Upper lobe of left lung (tissue), 4 donors: ENCODE measurements around the gene INSM1.

ENCODE experiments used
- POLR2AphosphoS5 ChIP-seq, 2 donors: sonication (generic); formaldehyde crosslinking; IDR thresholded peaks; one replicate each; pipeline ENCODE4 v1.5.1; 2017; ENCODE audit warnings: antibody characterized with exemption in 2 of 2
- TF ChIP-seq, protein P1 (sequence below), 6 experiments: fragments of 450-650 bp in 4 of 6; fragments of 200-600 bp in 2 of 6; sonication (generic) in 2 of 6; IDR thresholded peaks; one replicate each; pipeline ENCODE4 v1.5.1; 2016 to 2019; ENCODE audit warnings: antibody characterized with exemption in 6 of 6

DNA sequence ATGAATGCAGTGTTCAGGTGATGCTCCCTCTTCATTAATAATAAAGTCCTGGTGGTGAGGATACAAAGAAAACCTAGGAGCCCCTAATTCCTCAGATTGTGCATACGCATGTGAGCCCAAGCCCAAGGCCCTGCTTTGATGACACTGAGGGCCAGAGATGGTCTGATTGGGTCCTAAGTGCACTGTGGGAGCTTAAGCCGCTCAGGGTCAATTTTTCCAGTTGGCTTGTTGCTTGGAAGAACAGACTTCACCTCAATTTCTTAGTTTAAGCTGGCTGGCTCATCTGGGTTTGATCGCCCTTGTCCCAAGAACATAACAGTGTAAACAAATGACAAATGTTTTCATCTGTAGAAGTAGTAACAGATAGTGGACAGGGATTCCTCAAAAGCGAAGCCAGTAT is 41.4 kb downstream of the INSM1 start:
- TF ChIP-seq, protein P1, sequence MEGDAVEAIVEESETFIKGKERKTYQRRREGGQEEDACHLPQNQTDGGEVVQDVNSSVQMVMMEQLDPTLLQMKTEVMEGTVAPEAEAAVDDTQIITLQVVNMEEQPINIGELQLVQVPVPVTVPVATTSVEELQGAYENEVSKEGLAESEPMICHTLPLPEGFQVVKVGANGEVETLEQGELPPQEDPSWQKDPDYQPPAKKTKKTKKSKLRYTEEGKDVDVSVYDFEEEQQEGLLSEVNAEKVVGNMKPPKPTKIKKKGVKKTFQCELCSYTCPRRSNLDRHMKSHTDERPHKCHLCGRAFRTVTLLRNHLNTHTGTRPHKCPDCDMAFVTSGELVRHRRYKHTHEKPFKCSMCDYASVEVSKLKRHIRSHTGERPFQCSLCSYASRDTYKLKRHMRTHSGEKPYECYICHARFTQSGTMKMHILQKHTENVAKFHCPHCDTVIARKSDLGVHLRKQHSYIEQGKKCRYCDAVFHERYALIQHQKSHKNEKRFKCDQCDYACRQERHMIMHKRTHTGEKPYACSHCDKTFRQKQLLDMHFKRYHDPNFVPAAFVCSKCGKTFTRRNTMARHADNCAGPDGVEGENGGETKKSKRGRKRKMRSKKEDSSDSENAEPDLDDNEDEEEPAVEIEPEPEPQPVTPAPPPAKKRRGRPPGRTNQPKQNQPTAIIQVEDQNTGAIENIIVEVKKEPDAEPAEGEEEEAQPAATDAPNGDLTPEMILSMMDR (IDR thresholded peaks at IDR 0.05): no peak
- TF ChIP-seq POLR2AphosphoS5 (IDR thresholded peaks at IDR 0.05): no peak
